Esophagus muscularis mucosa (tissue), 4 donors: ENCODE results near the gene DYNC1LI2. TPM values are rescaled to one million over a fixed set of nuclear protein-coding genes. Genes with fewer than 3 reads are reported as not detected.

Experiments
- DNase-seq: peaks from one replicate; pipeline ENCODE4 v3.0.0-alpha.2; 2017; ENCODE audit errors: extremely low spot score
- H3K27ac ChIP-seq, 4 donors: fragments of 200-600 bp; sonication (generic); replicated peaks in 1 of 4; 1 replicate in 3 of 4; 2 replicates in 1 of 4; pipeline ENCODE4 v1.5.1; 2016 to 2019; ENCODE audit warnings: mild to moderate bottlenecking in 1 of 4
- H3K27me3 ChIP-seq, 4 donors: fragments of 200-600 bp; sonication (generic); one replicate each; pipeline versions ENCODE4 v1.5.1 to v1.6.0; 2016 to 2019
- H3K36me3 ChIP-seq, 4 donors: fragments of 200-600 bp; sonication (generic); one replicate each; pipeline ENCODE4 v1.5.1; 2016 to 2019
- H3K4me1 ChIP-seq, 4 donors: fragments of 200-600 bp; sonication (generic); one replicate each; pipeline ENCODE4 v1.5.1; 2016 to 2019
- H3K4me3 ChIP-seq, 4 donors: fragments of 200-600 bp; sonication (generic); 1 replicate in 2 of 4; 2 replicates in 2 of 4; pipeline ENCODE4 v1.5.1; 2016 to 2019; ENCODE audit warnings: mild to moderate bottlenecking in 4 of 4, moderate library complexity in 1 of 4
- H3K9me3 ChIP-seq, 4 donors: fragments of 200-600 bp; sonication (generic); 1 replicate in 3 of 4; 2 replicates in 1 of 4; pipeline ENCODE4 v1.5.1; 2016 to 2019
- EP300 ChIP-seq: sonication (generic); formaldehyde crosslinking; IDR thresholded peaks from one replicate; pipeline ENCODE4 v1.6.1; 2017; ENCODE audit warnings: antibody characterized with exemption
- POLR2A ChIP-seq: fragments of 450-650 bp; IDR thresholded peaks from one replicate; pipeline ENCODE4 v1.6.1; 2017; ENCODE audit warnings: antibody characterized with exemption, moderate library complexity, mild to moderate bottlenecking, low read depth
- POLR2AphosphoS5 ChIP-seq, 2 donors: sonication (generic); formaldehyde crosslinking; IDR thresholded peaks; one replicate each; pipeline ENCODE4 v1.6.1; 2017; ENCODE audit warnings: antibody characterized with exemption in 2 of 2
- WGBS: methylation state at CpG from one replicate; pipeline ENCODE4 v1.1.5; 2018; 5-methylcytosine and 5-hydroxymethylcytosine counted together
- intact Hi-C: fragments of 100-400 bp; cut with DNase I; formaldehyde crosslinking; loops from one replicate; pipeline ENCODE4 v1.15.1; 2023
- total RNA-seq, 4 donors: library from RNA; depleted of rRNA; stranded (reverse); fragments of >200 nt; gene quantifications; one replicate each; pipeline versions ENCODE4 v1.1.0 to v1.2.1, GENCODE V29; 2016
- TF ChIP-seq, protein P1 (sequence below), 3 experiments: fragments of 200-600 bp in 2 of 3; fragments of 450-650 bp in 1 of 3; sonication (generic) in 2 of 3; IDR thresholded peaks; one replicate each; pipeline ENCODE4 v1.5.1; 2017 to 2019; ENCODE audit warnings: antibody characterized with exemption in 3 of 3, mild to moderate bottlenecking in 2 of 3, moderate library complexity in 1 of 3

The DYNC1LI2 gene
- total RNA-seq, 4 donors from 2014 or later: 167 to 203 (median 186) TPM

GRCh38 chr16:66706506-66706880 is 44.9 kb downstream of the DYNC1LI2 start:
- no peaks in the 10 kb centered on the region for H3K9me3 ChIP-seq
- H3K27me3 ChIP-seq: no peaks in the 10 kb centered on the region
- H3K4me3 ChIP-seq: no peak overlapping the region
- peaks cover 17 to 31% (median 27%) of the 10 kb centered on the region in 4 donors for H3K4me1 ChIP-seq
- no peaks in the 10 kb centered on the region for H3K36me3 ChIP-seq
- intact Hi-C loops: no loop called here
- WGBS: 72% methylated on average over 8 of the region's 8 CpGs
- DNase-seq: no peak
- H3K27ac ChIP-seq: peak overlapping the region; percentile 61 to 76 (median 68)
- TF ChIP-seq POLR2AphosphoS5 (IDR thresholded peaks at IDR 0.05) (no peak), EP300 (no peak), POLR2A (no peak)
- TF ChIP-seq, protein P1, sequence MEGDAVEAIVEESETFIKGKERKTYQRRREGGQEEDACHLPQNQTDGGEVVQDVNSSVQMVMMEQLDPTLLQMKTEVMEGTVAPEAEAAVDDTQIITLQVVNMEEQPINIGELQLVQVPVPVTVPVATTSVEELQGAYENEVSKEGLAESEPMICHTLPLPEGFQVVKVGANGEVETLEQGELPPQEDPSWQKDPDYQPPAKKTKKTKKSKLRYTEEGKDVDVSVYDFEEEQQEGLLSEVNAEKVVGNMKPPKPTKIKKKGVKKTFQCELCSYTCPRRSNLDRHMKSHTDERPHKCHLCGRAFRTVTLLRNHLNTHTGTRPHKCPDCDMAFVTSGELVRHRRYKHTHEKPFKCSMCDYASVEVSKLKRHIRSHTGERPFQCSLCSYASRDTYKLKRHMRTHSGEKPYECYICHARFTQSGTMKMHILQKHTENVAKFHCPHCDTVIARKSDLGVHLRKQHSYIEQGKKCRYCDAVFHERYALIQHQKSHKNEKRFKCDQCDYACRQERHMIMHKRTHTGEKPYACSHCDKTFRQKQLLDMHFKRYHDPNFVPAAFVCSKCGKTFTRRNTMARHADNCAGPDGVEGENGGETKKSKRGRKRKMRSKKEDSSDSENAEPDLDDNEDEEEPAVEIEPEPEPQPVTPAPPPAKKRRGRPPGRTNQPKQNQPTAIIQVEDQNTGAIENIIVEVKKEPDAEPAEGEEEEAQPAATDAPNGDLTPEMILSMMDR (IDR thresholded peaks at IDR 0.05): no peak

DNA sequence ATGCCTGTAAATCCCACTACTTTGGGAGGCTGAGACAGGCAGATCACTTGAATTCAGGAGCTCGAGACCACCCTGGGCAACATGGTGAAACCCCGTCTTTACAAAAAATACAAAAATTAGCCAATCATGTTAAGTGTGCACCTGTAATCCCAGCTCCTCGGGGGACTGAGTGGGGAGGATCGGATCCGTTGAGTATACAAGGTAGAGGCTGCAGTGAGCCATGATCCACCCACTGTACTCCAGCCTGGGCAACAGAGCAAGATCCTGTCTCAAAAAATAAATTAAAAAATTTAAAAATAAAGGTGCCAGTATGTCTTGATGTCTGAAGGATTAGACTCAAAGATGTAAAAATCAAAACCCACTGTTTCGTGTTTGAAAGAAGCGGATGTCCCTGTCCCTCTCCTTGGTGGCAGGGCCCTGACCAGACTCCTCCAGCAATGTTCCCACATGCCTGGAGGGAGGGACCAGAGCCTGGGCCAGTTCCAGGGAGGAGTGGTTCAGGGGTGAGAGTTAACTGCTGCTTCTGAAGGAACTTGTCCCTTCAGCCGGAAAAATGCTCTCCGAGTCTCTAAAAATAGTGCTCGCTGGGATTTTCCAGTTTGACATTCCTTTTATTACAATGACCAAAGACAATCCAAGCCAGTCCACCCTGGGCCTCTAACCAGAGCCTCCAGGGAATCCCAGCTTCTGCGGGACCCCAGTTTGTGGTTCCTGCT is 45.5 kb downstream of the DYNC1LI2 start:
- no peak overlapping the region for H3K4me3 ChIP-seq
- H3K4me1 ChIP-seq: peaks cover 17 to 31% (median 27%) of the 10 kb centered on the region in 4 donors
- intact Hi-C loops: no loop called here
- TF ChIP-seq EP300 (no peak), POLR2AphosphoS5 (IDR thresholded peaks at IDR 0.05) (peak; percentile 11 to 34)
- peak overlapping the region; percentile 61 to 76 (median 68) for H3K27ac ChIP-seq
- WGBS: 61% methylated on average over 11 of the region's 11 CpGs
- no peaks in the 10 kb centered on the region for H3K27me3 ChIP-seq
- no peaks in the 10 kb centered on the region for H3K36me3 ChIP-seq
- H3K9me3 ChIP-seq: no peaks in the 10 kb centered on the region
- DNase-seq: no peak

GRCh38 chr16:66703406-66704215 is 47.8 kb downstream of the DYNC1LI2 start:
- intact Hi-C loops: no loop called here
- WGBS: 41% methylated on average over 9 of the region's 9 CpGs
- H3K27ac ChIP-seq: peak overlapping the region; percentile 42 to 59 (median 52)
- no peaks in the 10 kb centered on the region for H3K9me3 ChIP-seq
- H3K36me3 ChIP-seq: no peaks in the 10 kb centered on the region
- peaks cover 17 to 31% (median 27%) of the 10 kb centered on the region in 4 donors for H3K4me1 ChIP-seq
- TF ChIP-seq EP300 (no peak), POLR2AphosphoS5 (IDR thresholded peaks at IDR 0.05) (no peak), POLR2A (no peak)
- TF ChIP-seq, protein P1 (IDR thresholded peaks at IDR 0.05): no peak
- no peaks in the 10 kb centered on the region for H3K27me3 ChIP-seq
- H3K4me3 ChIP-seq: no peak overlapping the region
- DNase-seq: no peak

DNA sequence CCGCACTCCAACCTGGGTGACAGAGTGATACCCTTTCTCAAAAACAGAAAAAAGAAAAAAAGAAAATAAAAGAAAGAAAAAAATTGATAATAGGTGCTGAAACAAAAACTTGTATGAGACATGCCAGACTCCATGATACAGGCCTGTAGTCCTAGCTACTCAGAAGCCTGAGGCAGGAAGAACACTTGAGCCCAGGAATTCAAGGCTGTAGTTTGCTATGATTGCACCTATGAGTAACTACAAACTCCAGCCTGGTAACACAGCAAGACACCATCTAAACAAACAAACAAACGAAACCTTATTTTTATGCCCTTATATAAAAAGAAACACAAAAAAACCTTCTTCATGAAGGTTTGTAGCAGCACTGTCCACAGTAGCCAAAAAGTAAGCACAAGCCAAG is 49.9 kb downstream of the DYNC1LI2 start:
- 100% methylated on average over 2 of the region's 2 CpGs for WGBS
- no peak for DNase-seq

More for the DNA sequence above, 49.9 kb downstream of the DYNC1LI2 start:
- intact Hi-C loops: no loop called here
- Histone ChIP-seq H3K9me3 (no peaks in the 10 kb centered on the region), H3K27me3 (no peaks in the 10 kb centered on the region), H3K36me3 (no peaks in the 10 kb centered on the region), H3K4me1 (peaks cover 20 to 34% (median 30%) of the 10 kb centered on the region in 4 donors), H3K4me3 (no peak overlapping the region), H3K27ac (no peak overlapping the region)
- TF ChIP-seq, protein P1 (IDR thresholded peaks at IDR 0.05): no peak
- no peak for TF ChIP-seq POLR2AphosphoS5 (IDR thresholded peaks at IDR 0.05)
- no peak for TF ChIP-seq POLR2A
- no peak for TF ChIP-seq EP300
